K562 (cell line): ENCODE results near the gene CNN3.
"Not testable (repeated sequence)": the region's sequence is repeated elsewhere in the genome, so short reads cannot be mapped to it uniquely, and the experiment has no call there.

Experiments
- BRCA1 ChIP-seq, 2 experiments: fragments of 450-650 bp in 1 of 2; sonication (generic) in 1 of 2; formaldehyde crosslinking in 1 of 2; IDR thresholded peaks; 2 replicates each; pipeline versions ENCODE4 v1.5.0 to v1.6.1; 2017 to 2020; ENCODE audit warnings: mild to moderate bottlenecking in 1 of 2, missing genetic modification reagents in 1 of 2
- CHD2 ChIP-seq: IDR thresholded peaks from 2 replicates; pipeline ENCODE4 v1.6.1; 2011; ENCODE audit warnings: low read depth, low read length
- CTCF ChIP-seq, 3 experiments: IDR thresholded peaks in 2 of 3; conservative IDR thresholded peaks in 1 of 3; 2 replicates each; pipeline ENCODE4 v1.5.1; 2011 to 2012; ENCODE audit warnings: low read length in 3 of 3, mild to moderate bottlenecking in 3 of 3, control low read depth in 2 of 3, improper control_type of control experiment in 1 of 3, inconsistent platforms in 1 of 3, low read depth in 1 of 3, mixed read lengths in 1 of 3, moderate library complexity in 1 of 3; ENCODE audit not compliant: insufficient read depth in 2 of 3
- EP300 ChIP-seq: IDR thresholded peaks from 2 replicates; pipeline ENCODE4 v1.6.1; 2012; ENCODE audit warnings: low read length, improper control_type of control experiment
- ESRRA ChIP-seq: fragments of 450-650 bp; IDR thresholded peaks from 2 replicates; pipeline ENCODE4 v1.6.1; 2014; ENCODE audit warnings: low read depth, mild to moderate bottlenecking, moderate library complexity, borderline replicate concordance
- EZH2 ChIP-seq: IDR thresholded peaks from 2 replicates; pipeline ENCODE4 v1.6.1; 2012; ENCODE audit warnings: low read depth, mild to moderate bottlenecking, inconsistent platforms, low read length, borderline replicate concordance
- NFE2L1 ChIP-seq: fragments of 450-650 bp; IDR thresholded peaks from 2 replicates; pipeline ENCODE4 v1.6.1; 2016; ENCODE audit warnings: missing genetic modification characterization, low read depth, mild to moderate bottlenecking, missing compliant biosample characterization, moderate library complexity, borderline replicate concordance
- POLR2A ChIP-seq: fragments of 450-650 bp; conservative IDR thresholded peaks from 2 replicates; pipeline ENCODE4 v1.6.1; 2016
- SRF ChIP-seq, 2 experiments: fragments of 250-450, 450-650 bp in 1 of 2; sonication (Bioruptor Pico) in 1 of 2; sonication (generic) in 1 of 2; formaldehyde crosslinking; IDR thresholded peaks; 2 replicates each; pipeline versions ENCODE4 v1.5.0 to v1.5.1; 2020 to 2022; ENCODE audit warnings: mild to moderate bottlenecking in 1 of 2, missing genetic modification reagents in 1 of 2
- TCF7 ChIP-seq: sonication (generic); IDR thresholded peaks from 2 replicates; pipeline ENCODE4 v1.6.1; 2016; ENCODE audit warnings: antibody characterized with exemption, borderline replicate concordance
- TF ChIP-seq, protein P1 (sequence below): sonication (generic); formaldehyde crosslinking; IDR thresholded peaks from 2 replicates; pipeline ENCODE4 v1.5.0; 2020; ENCODE audit warnings: missing genetic modification reagents

DNA sequence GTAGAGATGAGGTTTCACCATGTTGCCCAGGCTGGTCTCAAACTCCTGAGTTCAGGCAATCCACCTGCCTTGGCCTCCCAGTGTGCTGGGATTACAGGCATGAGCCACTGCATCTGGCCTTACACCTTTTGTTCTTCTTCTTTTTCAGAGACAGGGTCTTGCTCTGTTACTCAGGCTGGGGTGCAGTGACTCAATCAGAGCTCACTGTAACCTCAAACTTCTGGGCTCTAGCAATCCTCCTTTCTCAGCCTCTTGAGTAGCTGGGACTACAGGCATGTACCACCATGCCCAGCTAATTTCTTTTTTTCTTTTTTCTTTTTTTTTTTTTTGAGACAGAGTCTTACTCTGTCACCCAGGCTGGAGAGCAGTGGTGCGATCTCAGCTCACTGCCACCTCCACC lies 14.6 kb upstream of the CNN3 start:
- TF ChIP-seq BRCA1 (IDR thresholded peaks at IDR 0.05); BRCA1 (CRISPR knock-in tag; IDR thresholded peaks at IDR 0.05); TCF7; CHD2; NFE2L1 (tag); CTCF (IDR thresholded peaks at IDR 0.05 in 2 of 3, conservative IDR thresholded peaks at IDR 0.05 in 1 of 3; ENCODE audit: insufficient read depth in 2 of 3, low read depth in 1 of 3, low read length in 3 of 3); EZH2; SRF (CRISPR knock-in tag; IDR thresholded peaks at IDR 0.05); EP300; ESRRA; POLR2A: not testable (repeated sequence)
- TF ChIP-seq, protein P1, sequence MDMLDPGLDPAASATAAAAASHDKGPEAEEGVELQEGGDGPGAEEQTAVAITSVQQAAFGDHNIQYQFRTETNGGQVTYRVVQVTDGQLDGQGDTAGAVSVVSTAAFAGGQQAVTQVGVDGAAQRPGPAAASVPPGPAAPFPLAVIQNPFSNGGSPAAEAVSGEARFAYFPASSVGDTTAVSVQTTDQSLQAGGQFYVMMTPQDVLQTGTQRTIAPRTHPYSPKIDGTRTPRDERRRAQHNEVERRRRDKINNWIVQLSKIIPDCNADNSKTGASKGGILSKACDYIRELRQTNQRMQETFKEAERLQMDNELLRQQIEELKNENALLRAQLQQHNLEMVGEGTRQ (CRISPR knock-in tag) = not testable (repeated sequence)
